K562 (cell line): ENCODE data around the gene TEPSIN. TPM values are rescaled to one million over a fixed set of nuclear protein-coding genes. Genes with fewer than 3 reads are reported as not detected.

ENCODE experiments used
- ATAC-seq: fragments of 200-7000 bp; cut with Tn5 transposase; 3 replicates; pipeline ENCODE4 v1.9.1; 2020; ENCODE audit warnings: moderate library complexity
- BruUV-seq: library from RNA; stranded (reverse); fragments of 400-500 nt; replicated peaks from 2 replicates; lab custom pipeline; 2021; lab: Mats Ljungman, UMichigan
- CTCF ChIA-PET: fragments of 300-600 bp; formaldehyde crosslinking; extraction: SDS; loops from one replicate; lab custom pipeline; 2021; ENCODE audit warnings: low intra/inter-chr PET ratio; lab: Yijun Ruan, JAX
- POLR2A ChIA-PET: fragments of 300-600, 350-650 bp; sonication (Branson Sonifier 250); formaldehyde crosslinking; extraction: SDS; loops from one replicate; lab custom pipeline; 2021; ENCODE audit warnings: antibody characterized with exemption, inconsistent platforms; lab: Yijun Ruan, JAX
- DNase-seq, 4 experiments: peaks; one replicate each; pipeline versions ENCODE4 v3.0.0 to v3.0.0-alpha.2; 2011 to 2018; ENCODE audit warnings: low spot score in 3 of 4, mixed read lengths in 3 of 4; ENCODE audit errors: extremely low read depth in 1 of 4
- FAIRE-seq: peaks from 2 replicates; lab custom pipeline; 2011; peaks lifted over from hg19 to GRCh38; lab: Jason Lieb, UNC
- H2AFZ ChIP-seq: 2 replicates; pipeline ENCODE4 v1.6.0; 2011; ENCODE audit warnings: low read depth, low read length, control low read depth, inconsistent platforms
- H3K27ac ChIP-seq: fragments of 200-600 bp; 3 replicates; pipeline ENCODE4 v1.8.0; 2011; ENCODE audit warnings: low read depth, mild to moderate bottlenecking, control low read depth, inconsistent platforms, low read length, moderate library complexity, mixed read lengths; ENCODE audit errors: extremely low read depth
- H3K27me3 ChIP-seq, 2 experiments: fragments of 300-600 bp in 1 of 2; 2 replicates in 1 of 2; 3 replicates in 1 of 2; pipeline versions ENCODE4 v1.6.0 to v1.8.0; 2011; ENCODE audit warnings: inconsistent platforms in 2 of 2, low read length in 2 of 2, mild to moderate bottlenecking in 1 of 2, mixed read lengths in 1 of 2, moderate library complexity in 1 of 2; ENCODE audit not compliant: control insufficient read depth in 2 of 2, insufficient read depth in 2 of 2
- H3K36me3 ChIP-seq: fragments of 300-600 bp; 3 replicates; pipeline ENCODE4 v1.8.0; 2011; ENCODE audit warnings: mild to moderate bottlenecking, low read length, inconsistent platforms; ENCODE audit not compliant: control insufficient read depth, insufficient read depth
- H3K4me1 ChIP-seq, 2 experiments: fragments of 200-600 bp in 1 of 2; replicated peaks in 1 of 2; 2 replicates in 1 of 2; 3 replicates in 1 of 2; pipeline versions ENCODE4 v1.5.1 to v1.8.0; 2011; ENCODE audit warnings: inconsistent platforms in 2 of 2, low read length in 2 of 2, mild to moderate bottlenecking in 1 of 2, mixed read lengths in 1 of 2, moderate library complexity in 1 of 2; ENCODE audit not compliant: control insufficient read depth in 2 of 2, insufficient read depth in 2 of 2
- H3K4me2 ChIP-seq: 2 replicates; pipeline ENCODE4 v1.6.1; 2011; ENCODE audit warnings: low read length, control low read depth, inconsistent platforms, mixed read lengths; ENCODE audit not compliant: insufficient read depth
- H3K4me3 ChIP-seq: fragments of 200-600 bp; sonication (generic), shearing (Covaris generic); 2 replicates; pipeline ENCODE4 v1.5.1; 2016; ENCODE audit warnings: control low read depth, inconsistent platforms
- H3K79me2 ChIP-seq: fragments of 200-600 bp; 3 replicates; pipeline ENCODE4 v1.8.0; 2011; ENCODE audit warnings: low read length, inconsistent platforms; ENCODE audit not compliant: control insufficient read depth, insufficient read depth
- H3K9ac ChIP-seq, 2 experiments: 2 replicates each; pipeline versions ENCODE4 v1.6.0 to v1.6.1; 2011; ENCODE audit warnings: low read depth in 2 of 2, low read length in 2 of 2, control low read depth in 1 of 2, inconsistent platforms in 1 of 2, mild to moderate bottlenecking in 1 of 2, mixed read lengths in 1 of 2; ENCODE audit not compliant: insufficient read depth in 1 of 2
- H3K9me1 ChIP-seq: one replicate; pipeline ENCODE4 v1.6.0; 2011; ENCODE audit warnings: inconsistent platforms, mild to moderate bottlenecking, low read length, moderate library complexity; ENCODE audit not compliant: control insufficient read depth, insufficient read depth
- H3K9me3 ChIP-seq: replicated peaks from 2 replicates; pipeline ENCODE4 v1.5.1; 2011; ENCODE audit warnings: low read depth, low read length, inconsistent platforms; ENCODE audit not compliant: control insufficient read depth, insufficient read depth
- H4K20me1 ChIP-seq: replicated peaks from 2 replicates; pipeline ENCODE4 v1.6.1; 2011; ENCODE audit warnings: low read length, inconsistent platforms, mixed read lengths; ENCODE audit not compliant: control insufficient read depth, insufficient read depth
- CBFB ChIP-seq: sonication (generic); formaldehyde crosslinking; IDR thresholded peaks from 2 replicates; pipeline ENCODE4 v1.4.0; 2020; ENCODE audit warnings: mild to moderate bottlenecking, missing genetic modification reagents
- ETV5 ChIP-seq: sonication (generic); formaldehyde crosslinking; IDR thresholded peaks from 2 replicates; pipeline ENCODE4 v1.4.0; 2020; ENCODE audit warnings: low read depth, mild to moderate bottlenecking, missing genetic modification reagents
- JUN ChIP-seq, 2 experiments: sonication (generic) in 1 of 2; formaldehyde crosslinking in 1 of 2; IDR thresholded peaks; 2 replicates each; pipeline versions ENCODE4 v1.6.1 to v1.8.0; 2012 to 2022; ENCODE audit warnings: borderline replicate concordance in 2 of 2, mild to moderate bottlenecking in 2 of 2, improper control_type of control experiment in 1 of 2, low read depth in 1 of 2, low read length in 1 of 2, missing genetic modification reagents in 1 of 2
- PHF20 ChIP-seq: fragments of 450-650 bp; IDR thresholded peaks from 2 replicates; pipeline ENCODE4 v1.6.1; 2018; ENCODE audit not compliant: partially characterized antibody
- POLR2G ChIP-seq: fragments of 200-400 bp; formaldehyde crosslinking; IDR thresholded peaks from 2 replicates; pipeline ENCODE4 v1.6.1; 2017; ENCODE audit warnings: low read depth, mild to moderate bottlenecking, antibody characterized with exemption, low read length, moderate library complexity
- SNRNP70 ChIP-seq: fragments of 200-400 bp; formaldehyde crosslinking; optimal IDR thresholded peaks from 2 replicates; pipeline ENCODE3; 2017; ENCODE audit warnings: low read depth, low read length
- TRIM24 ChIP-seq, 2 experiments: fragments of 450-650 bp; IDR thresholded peaks; 2 replicates each; pipeline ENCODE4 v1.6.1; 2016
- ZNF134 ChIP-seq: fragments of 250-450 bp; sonication (Bioruptor Pico); conservative IDR thresholded peaks from 2 replicates; pipeline ENCODE4 v1.4.0; 2020
- WGBS: fragments of 100-300 bp; shearing (Covaris generic); methylation state at CpG from one replicate; pipeline ENCODE4 v1.1.6; 2016; ENCODE audit warnings: low coverage, mixed read lengths; ENCODE audit not compliant: insufficient coverage; ENCODE audit errors: missing lambda C conversion rate; 5-methylcytosine and 5-hydroxymethylcytosine counted together
- in situ Hi-C: fragments of 300-500 bp; cut with MboI; formaldehyde crosslinking; loops from 4 replicates; pipeline ENCODE4 v1.15.0; 2018; ENCODE audit warnings: inconsistent platforms, mixed read lengths
- intact Hi-C: fragments of 100-400 bp; cut with micrococcal nuclease; formaldehyde crosslinking; loops from 2 replicates; pipeline ENCODE4 v1.14.2; 2022
- polyA plus RNA-seq, 8 experiments: library from polyadenylated mRNA; depleted of rRNA in 4 of 8; stranded (reverse) in 5 of 8; unstranded in 3 of 8; fragments of >200 nt; fragmentation: Nextera tagmentation in 2 of 8; fragmentation: Illumina TruSeq in 1 of 8; extraction: Ambion mirVana in 2 of 8; extraction: Trizol in 1 of 8; gene quantifications; 2 replicates each; pipeline versions ENCODE4 v1.2.1 to v1.2.3, GENCODE V29; 2011 to 2014; ENCODE audit warnings: inconsistent platforms in 1 of 8, missing spikeins in 1 of 8
- total RNA-seq, 7 experiments: library from RNA; depleted of rRNA in 6 of 7; stranded (reverse); fragments of >200 nt in 6 of 7; fragmentation: Illumina TruSeq in 2 of 7; extraction: Trizol in 2 of 7; gene quantifications; 2 replicates each; pipeline versions ENCODE4 v1.2.1 to v1.2.3, GENCODE V29; 2011 to 2021; ENCODE audit warnings: low replicate concordance in 1 of 7
- TF ChIP-seq, protein P1 (sequence below), 2 experiments: fragments of 450-650 bp in 1 of 2; sonication (generic) in 1 of 2; formaldehyde crosslinking in 1 of 2; IDR thresholded peaks in 1 of 2; conservative IDR thresholded peaks in 1 of 2; 2 replicates each; pipeline versions ENCODE4 v1.6.1 to v1.8.1; 2016 to 2023; ENCODE audit warnings: mild to moderate bottlenecking in 2 of 2, moderate library complexity in 2 of 2, inconsistent platforms in 1 of 2, missing genetic modification reagents in 1 of 2

Gene TEPSIN
- total and polyA plus RNA-seq, 9 of the 15 experiments (the other 6 are each of a cell fraction or from before 2014, with no cell fraction given) = 0.80 to 29.8 (median 5.3) TPM

- Histone ChIP-seq H3K27ac (no peak overlapping the region), H3K4me2 (no peak overlapping the region), H3K27me3 (no peaks in the 10 kb centered on the region)
- POLR2A ChIA-PET = no interaction called here
- no TSS peak for BruUV-seq
- TF ChIP-seq, protein P1, sequence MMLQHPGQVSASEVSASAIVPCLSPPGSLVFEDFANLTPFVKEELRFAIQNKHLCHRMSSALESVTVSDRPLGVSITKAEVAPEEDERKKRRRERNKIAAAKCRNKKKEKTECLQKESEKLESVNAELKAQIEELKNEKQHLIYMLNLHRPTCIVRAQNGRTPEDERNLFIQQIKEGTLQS (IDR thresholded peaks at IDR 0.05) = no peak
- TF ChIP-seq, protein P1 (CRISPR knock-in tag; conservative IDR thresholded peaks at IDR 0.05) = no peak
- TF ChIP-seq POLR2G = peak; percentile 34; the same call in 1 of the 2 replicates
- TF ChIP-seq, all 486 proteins: peak for 1
- Histone ChIP-seq H3K36me3 (peaks cover 72% of the 10 kb centered on the region; the same call in 2 of the 3 replicates), H4K20me1 (no peaks in the 10 kb centered on the region), H3K9me3 (no peaks in the 10 kb centered on the region), H3K9me1 (no peaks in the 10 kb centered on the region), H2AFZ (no peak overlapping the region), H3K9ac (peak overlapping the region in 1 of 2 experiments; percentile 35; a peak in 1 of 4 replicates), H3K4me1 (peaks cover 0 to 37% of the 10 kb centered on the region in 2 experiments; a peak in 2 of 5 replicates), H3K79me2 (no peaks in the 10 kb centered on the region), H3K4me3 (no peak overlapping the region)
- DNase-seq = no peak
- WGBS = 94% methylated on average over 15 of the region's 18 CpGs
- intact Hi-C loops = no loop called here
- ATAC-seq = no peak
- in situ Hi-C loops = no loop called here
- no peak for FAIRE-seq
- CTCF ChIA-PET = no interaction called here
These were observed 38.6 kb upstream of the TEPSIN start for GRCh38 chr17:81277421-81277820.

DNA sequence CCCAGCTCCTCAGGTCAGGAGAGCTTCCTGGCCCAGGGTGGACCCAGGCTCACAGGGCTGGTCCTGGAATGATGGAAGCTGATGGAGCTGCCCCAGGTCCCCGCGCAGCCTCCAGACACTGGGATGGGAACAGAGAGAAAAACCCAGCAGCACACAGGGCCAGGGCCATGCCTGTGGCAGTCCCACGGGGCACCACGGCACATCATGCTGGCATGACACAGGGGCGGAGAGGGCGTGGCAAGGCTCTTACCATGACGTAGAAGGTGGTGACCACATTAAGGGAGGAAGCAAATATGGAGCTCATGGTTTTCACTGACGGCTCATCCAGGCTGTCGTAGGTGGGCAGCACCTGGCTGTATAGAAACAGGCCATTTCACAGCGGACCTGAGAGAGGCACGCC lies 37.9 kb upstream of the TEPSIN start:
- in situ Hi-C loops = no loop called here
- BruUV-seq = no TSS peak
- no peak for ATAC-seq
- Histone ChIP-seq H3K9me1 (no peaks in the 10 kb centered on the region), H3K4me1 (peaks cover 0 to 32% of the 10 kb centered on the region in 2 experiments; a peak in 2 of 5 replicates)
- no peak for FAIRE-seq
- TF ChIP-seq JUN (IDR thresholded peaks at IDR 0.05; ENCODE audit: borderline replicate concordance, low read depth, low read length) (no peak), JUN (CRISPR knock-in tag; IDR thresholded peaks at IDR 0.05; ENCODE audit: borderline replicate concordance) (no peak), ZNF134 (CRISPR knock-in tag) (no peak), TRIM24 (IDR thresholded peaks at IDR 0.05) (no peak), CBFB (CRISPR knock-in tag) (no peak), ETV5 (no peak), SNRNP70 (no peak), PHF20 (no peak)
- TF ChIP-seq, all 486 proteins: peak for 0
- DNase-seq = no peak
- Histone ChIP-seq H3K79me2 (no peaks in the 10 kb centered on the region), H3K4me2 (no peak overlapping the region), H3K4me3 (no peak overlapping the region), H3K27me3 (no peaks in the 10 kb centered on the region), H4K20me1 (no peaks in the 10 kb centered on the region), H2AFZ (no peak overlapping the region), H3K9ac (no peak overlapping the region), H3K9me3 (no peaks in the 10 kb centered on the region), H3K36me3 (peaks cover 70% of the 10 kb centered on the region; the same call in 2 of the 3 replicates), H3K27ac (no peak overlapping the region)
- POLR2A ChIA-PET = no interaction called here
- 95% methylated on average over 9 of the region's 11 CpGs for WGBS
- intact Hi-C loops = no loop called here
- CTCF ChIA-PET = no interaction called here
